NCI-H146 (cell line): ENCODE results near the gene LIG3.
"Not testable (repeated sequence)": the region's sequence is repeated elsewhere in the genome, so short reads cannot be mapped to it uniquely, and the experiment has no call there.

Experiments used
- DNase-seq: peaks from one replicate; lab custom pipeline; 2025; lab: John Stamatoyannopoulos, UW

The LIG3 gene

GRCh38 chr17:34999456-34999855 is 19.1 kb downstream of the LIG3 start:
- no peak for DNase-seq

- not testable (repeated sequence) for DNase-seq
These were observed 20.7 kb downstream of the LIG3 start for GRCh38 chr17:35000965-35001364.

- DNase-seq = no peak
These were observed 21.2 kb downstream of the LIG3 start for GRCh38 chr17:35001549-35001948.

- DNase-seq = no peak
These were observed 22.7 kb downstream of the LIG3 start for GRCh38 chr17:35002876-35003551.

GRCh38 chr17:35003778-35004177 is 23.5 kb downstream of the LIG3 start:
- no peak for DNase-seq

GRCh38 chr17:35006345-35006744 is 26.0 kb downstream of the LIG3 start:
- DNase-seq = no peak

- DNase-seq = no peak
These were observed 26.6 kb downstream of the LIG3 start for GRCh38 chr17:35006961-35007360.

GRCh38 chr17:35010093-35010492 is 29.8 kb downstream of the LIG3 start:
- no peak for DNase-seq

GRCh38 chr17:35011671-35012216 is 31.4 kb downstream of the LIG3 start:
- DNase-seq = no peak

- no peak for DNase-seq
These were observed 36.1 kb downstream of the LIG3 start for GRCh38 chr17:35016369-35016768.

GRCh38 chr17:35017021-35017420 is 36.7 kb downstream of the LIG3 start:
- DNase-seq = no peak

GRCh38 chr17:35018814-35019213 is 38.5 kb downstream of the LIG3 start:
- DNase-seq = no peak

GRCh38 chr17:35019386-35020179 is 39.3 kb downstream of the LIG3 start:
- DNase-seq = no peak

GRCh38 chr17:35021520-35022380 is 41.4 kb downstream of the LIG3 start:
- DNase-seq = no peak

- no peak for DNase-seq
These were observed 42.3 kb downstream of the LIG3 start for GRCh38 chr17:35022536-35023063.

GRCh38 chr17:35023538-35023937 is 43.2 kb downstream of the LIG3 start:
- no peak for DNase-seq

GRCh38 chr17:35025541-35025940 is 45.2 kb downstream of the LIG3 start:
- DNase-seq = no peak

- DNase-seq = not testable (repeated sequence)
These were observed 47.8 kb downstream of the LIG3 start for GRCh38 chr17:35028097-35028496.

GRCh38 chr17:35028531-35029262 is 48.4 kb downstream of the LIG3 start:
- DNase-seq = no peak

GRCh38 chr17:35030780-35031179 is 50.5 kb downstream of the LIG3 start:
- DNase-seq = no peak

GRCh38 chr17:35038453-35038852 is 58.1 kb downstream of the LIG3 start:
- no peak for DNase-seq
